ENCODE results near the gene SORCS2. TPM values are rescaled to one million over a fixed set of nuclear protein-coding genes. Genes with fewer than 3 reads are reported as not detected.

Gene SORCS2
- total RNA-seq, 4 donors from 2014 or later: 2.0 to 7.4 (median 3.6) TPM

DNA sequence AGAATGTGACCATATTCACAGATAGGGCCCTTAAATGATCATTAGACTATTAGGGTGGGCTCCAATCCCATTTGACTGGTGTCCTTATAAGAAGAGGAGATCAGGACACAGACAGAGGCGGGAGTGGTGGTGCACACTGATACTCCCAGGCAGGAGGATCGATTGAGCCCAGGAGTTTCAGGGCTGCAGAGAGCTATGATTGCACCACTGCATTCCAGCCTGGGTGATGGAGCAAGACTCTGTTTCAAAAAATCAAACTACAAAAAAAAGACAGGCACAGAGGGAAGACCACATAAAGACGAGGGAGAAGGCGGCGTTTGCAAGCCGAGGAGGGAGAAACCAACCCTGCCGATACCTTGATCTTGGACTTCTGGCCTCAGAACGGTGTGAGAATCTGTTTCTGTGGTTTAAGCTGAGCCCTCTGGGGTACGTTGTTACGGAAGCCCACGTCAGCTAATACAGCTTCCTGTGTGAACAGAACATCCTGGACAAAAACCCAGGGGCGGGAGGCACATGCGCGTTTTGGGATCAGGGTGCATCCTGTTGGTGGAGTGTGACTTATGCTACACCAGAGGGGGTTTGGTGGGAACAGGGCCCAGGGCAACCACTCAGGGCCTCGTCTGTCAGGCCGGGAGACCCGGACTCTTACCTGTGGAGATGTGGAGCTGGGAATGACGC, 454.2 kb downstream of the SORCS2 start:
- Histone ChIP-seq H3K4me1 (peaks cover 0 to 13% (median 0%) of the 10 kb centered on the region in 3 donors), H3K27me3 (no peaks in the 10 kb centered on the region), H3K9me3 (peaks cover 0 to 12% (median 0%) of the 10 kb centered on the region in 3 donors), H3K36me3 (no peaks in the 10 kb centered on the region), H3K27ac (no peak overlapping the region), H3K4me3 (no peak overlapping the region)
- ATAC-seq: no peak
- TF ChIP-seq, protein P1, sequence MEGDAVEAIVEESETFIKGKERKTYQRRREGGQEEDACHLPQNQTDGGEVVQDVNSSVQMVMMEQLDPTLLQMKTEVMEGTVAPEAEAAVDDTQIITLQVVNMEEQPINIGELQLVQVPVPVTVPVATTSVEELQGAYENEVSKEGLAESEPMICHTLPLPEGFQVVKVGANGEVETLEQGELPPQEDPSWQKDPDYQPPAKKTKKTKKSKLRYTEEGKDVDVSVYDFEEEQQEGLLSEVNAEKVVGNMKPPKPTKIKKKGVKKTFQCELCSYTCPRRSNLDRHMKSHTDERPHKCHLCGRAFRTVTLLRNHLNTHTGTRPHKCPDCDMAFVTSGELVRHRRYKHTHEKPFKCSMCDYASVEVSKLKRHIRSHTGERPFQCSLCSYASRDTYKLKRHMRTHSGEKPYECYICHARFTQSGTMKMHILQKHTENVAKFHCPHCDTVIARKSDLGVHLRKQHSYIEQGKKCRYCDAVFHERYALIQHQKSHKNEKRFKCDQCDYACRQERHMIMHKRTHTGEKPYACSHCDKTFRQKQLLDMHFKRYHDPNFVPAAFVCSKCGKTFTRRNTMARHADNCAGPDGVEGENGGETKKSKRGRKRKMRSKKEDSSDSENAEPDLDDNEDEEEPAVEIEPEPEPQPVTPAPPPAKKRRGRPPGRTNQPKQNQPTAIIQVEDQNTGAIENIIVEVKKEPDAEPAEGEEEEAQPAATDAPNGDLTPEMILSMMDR (IDR thresholded peaks at IDR 0.05): no peak
- TF ChIP-seq POLR2AphosphoS5 (IDR thresholded peaks at IDR 0.05) (no peak), POLR2A (IDR thresholded peaks at IDR 0.05) (no peak), EP300 (IDR thresholded peaks at IDR 0.05) (no peak)
- WGBS, 2 donors (ENCODE audit: low coverage in 1 of 2): 82% methylated on average over 18 of the region's 18 CpGs; no CpG with 5 or more reads in 1 of the 2 donors

DNA sequence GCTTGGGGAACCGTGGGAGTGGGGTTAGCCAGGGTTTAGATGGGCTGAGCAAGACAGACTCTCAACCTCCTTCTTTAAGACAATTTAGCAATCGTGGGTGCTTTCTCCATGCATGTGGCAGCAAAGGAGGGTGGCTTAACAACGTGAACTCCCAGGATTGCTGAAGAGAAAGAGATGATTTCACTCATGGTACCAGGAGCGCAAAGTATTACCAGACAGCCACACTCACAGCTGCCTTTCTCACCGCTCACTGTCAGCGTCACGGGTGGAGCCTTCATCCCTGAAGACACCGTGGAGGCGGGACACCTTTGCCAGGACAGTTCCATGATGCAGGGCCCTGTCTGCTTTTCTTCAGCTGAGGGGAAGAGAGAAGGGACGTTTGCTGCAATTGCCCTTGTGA, 454.8 kb downstream of the SORCS2 start:
- no peak overlapping the region for H3K27ac ChIP-seq
- WGBS, 2 donors (ENCODE audit: low coverage in 1 of 2): 90% methylated on average over 2 to 4 of the region's 10 CpGs
- H3K4me3 ChIP-seq: no peak overlapping the region
- H3K9me3 ChIP-seq: peaks cover 0 to 12% (median 0%) of the 10 kb centered on the region in 3 donors
- no peak for ATAC-seq
- no peaks in the 10 kb centered on the region for H3K36me3 ChIP-seq
- peaks cover 0 to 20% (median 0%) of the 10 kb centered on the region in 3 donors for H3K4me1 ChIP-seq
- no peaks in the 10 kb centered on the region for H3K27me3 ChIP-seq
- TF ChIP-seq EP300 (IDR thresholded peaks at IDR 0.05) (no peak), POLR2A (IDR thresholded peaks at IDR 0.05) (no peak), POLR2AphosphoS5 (IDR thresholded peaks at IDR 0.05) (no peak)
- TF ChIP-seq, protein P1 (IDR thresholded peaks at IDR 0.05): no peak

DNA sequence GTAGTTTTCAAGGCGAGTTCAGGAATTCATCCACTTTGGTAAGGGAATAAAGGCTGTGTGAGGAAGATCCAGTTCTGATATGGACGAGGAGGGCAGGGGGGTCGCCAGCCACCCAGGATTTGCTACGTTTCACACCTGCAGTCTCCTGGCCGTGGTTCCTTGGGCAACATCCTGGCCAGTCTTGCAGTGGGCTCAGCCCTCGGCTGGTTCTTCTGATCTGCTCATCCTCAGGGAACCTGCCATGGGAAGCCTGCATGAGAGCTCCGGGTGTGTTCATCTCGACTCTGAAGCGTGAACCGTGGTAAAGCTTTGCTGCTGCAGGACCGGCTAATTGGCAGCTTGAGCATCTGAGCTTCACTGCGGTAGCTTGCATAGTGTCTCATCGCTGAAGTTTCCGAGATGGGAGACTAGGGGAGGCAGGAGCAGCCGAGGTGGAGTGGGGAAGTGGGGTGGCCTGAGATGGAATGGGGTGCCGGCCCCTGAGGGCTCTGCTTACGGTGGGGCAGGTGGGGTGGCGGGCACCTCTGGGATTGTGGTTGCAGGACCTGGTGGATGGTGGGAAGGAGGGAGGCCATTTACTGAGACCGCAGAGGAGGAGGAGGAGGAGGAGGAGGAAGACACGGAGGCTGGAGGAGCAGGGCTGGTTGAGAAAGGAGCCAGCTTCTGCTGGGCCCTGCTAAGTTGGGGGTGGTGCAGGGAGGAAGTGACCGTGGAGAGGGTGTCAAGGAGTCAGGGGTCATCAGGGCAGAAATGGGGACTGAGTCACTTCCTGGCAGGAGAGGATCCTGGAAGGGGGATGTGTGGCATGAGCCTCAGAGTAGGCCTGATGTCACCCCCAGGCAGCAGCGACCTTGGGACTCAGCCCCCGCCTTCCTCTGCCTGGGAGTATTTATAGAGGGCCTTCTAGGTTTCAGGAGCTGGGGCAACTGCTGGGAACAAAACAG, 455.5 kb downstream of the SORCS2 start:
- peak; percentile 32 for ATAC-seq
- Histone ChIP-seq H3K27ac (no peak overlapping the region), H3K4me3 (no peak overlapping the region), H3K27me3 (no peaks in the 10 kb centered on the region), H3K9me3 (peaks cover 0 to 12% (median 0%) of the 10 kb centered on the region in 3 donors), H3K36me3 (no peaks in the 10 kb centered on the region), H3K4me1 (peaks cover 0 to 25% (median 0%) of the 10 kb centered on the region in 3 donors)
- 74 to 86% methylated on average over 4 to 15 of the region's 23 CpGs for WGBS, 2 donors (ENCODE audit: low coverage in 1 of 2)
- TF ChIP-seq POLR2A (IDR thresholded peaks at IDR 0.05) (no peak), POLR2AphosphoS5 (IDR thresholded peaks at IDR 0.05) (no peak)
- TF ChIP-seq, protein P1 (IDR thresholded peaks at IDR 0.05): no peak

DNA sequence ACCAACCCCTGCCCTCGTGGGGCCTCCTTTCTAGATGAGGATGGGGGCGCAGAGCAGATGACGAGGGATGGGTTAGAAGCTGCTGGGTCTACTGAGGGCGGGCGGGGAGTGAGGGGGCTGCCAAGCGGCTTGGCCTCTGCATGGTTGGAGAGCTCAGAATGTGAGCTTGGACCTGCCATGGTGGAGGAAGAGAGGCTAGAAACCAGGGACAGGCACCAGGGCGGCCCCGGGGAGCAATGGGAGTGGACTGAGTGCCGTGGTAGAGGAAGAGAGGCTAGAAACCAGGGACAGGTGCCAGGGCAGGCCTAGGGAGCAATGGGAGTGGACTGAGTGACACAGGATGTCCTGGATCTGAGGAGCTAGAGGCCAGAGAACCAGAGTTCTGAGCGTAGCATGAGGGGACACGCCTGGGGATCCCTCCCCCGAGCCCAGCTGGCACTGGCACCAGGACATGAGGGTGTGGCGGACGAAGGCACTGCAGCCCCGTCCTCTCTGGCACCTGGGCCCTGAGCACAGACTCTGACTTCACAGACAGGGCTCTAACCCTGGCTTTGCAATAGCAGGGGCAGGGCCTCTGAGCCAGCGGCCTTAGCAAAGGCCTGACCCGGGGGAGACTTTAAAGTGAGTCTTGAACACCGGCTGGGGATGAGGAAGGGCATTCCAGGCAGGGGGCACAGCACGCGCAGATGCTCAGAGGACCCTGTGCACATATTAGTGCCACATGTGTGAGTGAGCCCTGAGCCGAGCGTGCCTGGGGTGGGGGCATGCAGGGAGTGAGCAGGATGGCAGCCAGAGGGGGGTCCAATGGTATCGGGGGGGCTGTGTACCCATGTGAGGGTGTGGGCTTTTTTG, 456.4 kb downstream of the SORCS2 start:
- Histone ChIP-seq H3K27ac (peak overlapping the region in 1 of 4 donors; percentile 35), H3K9me3 (peaks cover 0 to 11% (median 0%) of the 10 kb centered on the region in 3 donors), H3K4me3 (no peak overlapping the region), H3K4me1 (peaks cover 0 to 25% (median 0%) of the 10 kb centered on the region in 3 donors), H3K36me3 (no peaks in the 10 kb centered on the region), H3K27me3 (no peaks in the 10 kb centered on the region)
- WGBS, 2 donors (ENCODE audit: low coverage in 1 of 2): 82 to 89% methylated on average over 3 to 6 of the region's 23 CpGs
- TF ChIP-seq EP300 (IDR thresholded peaks at IDR 0.05): no peak
- TF ChIP-seq POLR2AphosphoS5 (IDR thresholded peaks at IDR 0.05): no peak
- TF ChIP-seq, protein P1 (IDR thresholded peaks at IDR 0.05): no peak
- no peak for TF ChIP-seq POLR2A (IDR thresholded peaks at IDR 0.05)
- ATAC-seq: no peak
